MCF 10A (cell line): ENCODE measurements around the gene MAP3K19. TPM values are rescaled to one million over a fixed set of nuclear protein-coding genes. Genes with fewer than 3 reads are reported as not detected.

Experiments
- BruUV-seq: library from RNA; stranded (reverse); fragments of 400-500 nt; replicated peaks from 2 replicates; lab custom pipeline; 2021; lab: Mats Ljungman, UMichigan
- CTCF ChIA-PET: fragments of 300-600 bp; sonication (Branson Sonifier 250); formaldehyde crosslinking; extraction: SDS; loops from one replicate; lab custom pipeline; 2021; ENCODE audit warnings: antibody characterized with exemption, inconsistent platforms; lab: Yijun Ruan, JAX
- POLR2A ChIA-PET: fragments of 300-600, 350-650 bp; sonication (Branson Sonifier 250); formaldehyde crosslinking; extraction: SDS; loops from one replicate; lab custom pipeline; 2020; ENCODE audit warnings: antibody characterized with exemption, inconsistent platforms; lab: Yijun Ruan, JAX
- DNase-seq: peaks from one replicate; pipeline ENCODE4 v3.0.0-alpha.2; 2018; ENCODE audit not compliant: unreplicated experiment
- H3K27ac Mint-ChIP-seq: one replicate; pipeline ENCODE4 v1.8.0; 2022; ENCODE audit warnings: mild to moderate bottlenecking, low read depth, mixed read lengths; ENCODE audit not compliant: unreplicated experiment
- H3K27me3 Mint-ChIP-seq: one replicate; pipeline ENCODE4 v1.8.0; 2022; ENCODE audit warnings: mixed read lengths; ENCODE audit not compliant: insufficient read depth, unreplicated experiment
- H3K36me3 Mint-ChIP-seq: one replicate; pipeline ENCODE4 v1.8.0; 2022; ENCODE audit warnings: mild to moderate bottlenecking, moderate library complexity, mixed read lengths; ENCODE audit not compliant: insufficient read depth, unreplicated experiment
- H3K4me1 Mint-ChIP-seq: one replicate; pipeline ENCODE4 v1.8.0; 2022; ENCODE audit warnings: mixed read lengths; ENCODE audit not compliant: insufficient read depth, unreplicated experiment
- H3K4me3 Mint-ChIP-seq: one replicate; pipeline ENCODE4 v1.8.0; 2022; ENCODE audit warnings: mild to moderate bottlenecking, moderate library complexity, mixed read lengths; ENCODE audit not compliant: unreplicated experiment
- H3K9me3 Mint-ChIP-seq: one replicate; pipeline ENCODE4 v1.8.0; 2022; ENCODE audit warnings: mixed read lengths; ENCODE audit not compliant: unreplicated experiment
- CTCF ChIP-seq: fragments of 200-600 bp; IDR thresholded peaks from one replicate; pipeline ENCODE4 v1.8.0; 2022; ENCODE audit warnings: antibody characterized with exemption, mild to moderate bottlenecking; ENCODE audit not compliant: unreplicated experiment
- intact Hi-C: fragments of 100-400 bp; cut with micrococcal nuclease; formaldehyde crosslinking; loops from 2 replicates; pipeline ENCODE4 v1.14.1; 2022
- total RNA-seq: library from RNA; stranded (reverse); gene quantifications from 2 replicates; pipeline ENCODE4 v1.2.3, GENCODE V29; 2022

The MAP3K19 gene
- total RNA-seq, 1 experiment from 2014 or later: not detected

GRCh38 chr2:135052997-135053474 lies 5.8 kb upstream of the MAP3K19 start:
- Mint-ChIP-seq H3K27me3 (no peaks in the 10 kb centered on the region), H3K4me3 (peak overlapping the region; percentile 95), H3K4me1 (peaks cover 16% of the 10 kb centered on the region), H3K9me3 (no peaks in the 10 kb centered on the region), H3K36me3 (peaks cover 15% of the 10 kb centered on the region), H3K27ac (peak overlapping the region; percentile 100)
- no peak for DNase-seq
- CTCF ChIA-PET: interaction anchor here (1.1 to 1.3 kb wide), 2 partner anchors 14 to 49 kb away, joined by 3 to 6 read pairs; no protein-coding TSS in a partner anchor
- no peak for TF ChIP-seq CTCF
- BruUV-seq: no TSS peak
- intact Hi-C loops: loop anchor here (10.0 kb wide), 2 partner anchors 72 to 112 kb away; no protein-coding TSS in a partner anchor
- POLR2A ChIA-PET: interaction anchor here (0.7 to 3.5 kb wide), 16 partner anchors 12 to 709 kb away, joined by 3 to 12 read pairs (median 3); partner anchors contain the start of genes CCNT2, R3HDM1 and ZRANB3

- peak; percentile 85 for DNase-seq
- intact Hi-C loops: loop anchor here (10.0 kb wide), 2 partner anchors 73 to 113 kb away; no protein-coding TSS in a partner anchor
- peak within 1 kb of the TSS; percentile 95 for H3K4me3 Mint-ChIP-seq
- BruUV-seq: TSS peak; percentile 78
- peak within 1 kb of the TSS; percentile 100 for H3K27ac Mint-ChIP-seq
- H3K9me3 Mint-ChIP-seq: no peaks in the 10 kb centered on the region
- peaks cover 16% of the 10 kb centered on the region for H3K4me1 Mint-ChIP-seq
- TF ChIP-seq CTCF: no peak
- ChIA-PET CTCF (interaction anchor here (0.6 to 1.9 kb wide), 4 partner anchors 15 to 1700 kb away, joined by 3 to 9 read pairs (median 3); no protein-coding TSS in a partner anchor), POLR2A (interaction anchor here (0.5 to 3.5 kb wide), 19 partner anchors 10 to 710 kb away, joined by 3 to 12 read pairs (median 4); partner anchors contain the start of genes CCNT2 and UBXN4)
- H3K27me3 Mint-ChIP-seq: no peaks in the 10 kb centered on the region
- peaks cover 15% of the 10 kb centered on the region for H3K36me3 Mint-ChIP-seq
Measured at GRCh38 chr2:135052042-135052876, 5.0 kb upstream of the MAP3K19 start, which contains the start of gene RAB3GAP1. Gene RAB3GAP1 (plus strand): TSS chr2:135052292. CDS start chr2:135052308, 16 bp downstream.

- intact Hi-C loops: loop anchor here (10.0 kb wide), 2 partner anchors 74 to 114 kb away; no protein-coding TSS in a partner anchor
- no peak overlapping the region for H3K4me3 Mint-ChIP-seq
- DNase-seq: no peak
- POLR2A ChIA-PET: interaction anchor here (0.6 to 2.2 kb wide), 2 partner anchors 23 to 480 kb away, joined by 3 to 10 read pairs; partner anchors contain the start of genes R3HDM1 and ZRANB3
- H3K9me3 Mint-ChIP-seq: no peaks in the 10 kb centered on the region
- peaks cover 5% of the 10 kb centered on the region for H3K36me3 Mint-ChIP-seq
- no peak overlapping the region for H3K27ac Mint-ChIP-seq
- no peaks in the 10 kb centered on the region for H3K27me3 Mint-ChIP-seq
- peaks cover 16% of the 10 kb centered on the region for H3K4me1 Mint-ChIP-seq
- BruUV-seq: no TSS peak
- TF ChIP-seq CTCF: no peak
- CTCF ChIA-PET: interaction anchor here (0.6 to 1.9 kb wide), 2 partner anchors 46 to 69 kb away, joined by 3 to 9 read pairs; no protein-coding TSS in a partner anchor
Measured at GRCh38 chr2:135050684-135051083, 3.4 kb upstream of the MAP3K19 start.
